HG03095 (cell line): Measurements from ENCODE around the gene CAPN13.

Experiments used
- ATAC-seq: cut with Tn5 transposase; IDR thresholded peaks from one replicate; pipeline ENCODE4 v1.9.1; 2021; ENCODE audit warnings: moderate library complexity; ENCODE audit not compliant: unreplicated experiment

CAPN13 gene

DNA sequence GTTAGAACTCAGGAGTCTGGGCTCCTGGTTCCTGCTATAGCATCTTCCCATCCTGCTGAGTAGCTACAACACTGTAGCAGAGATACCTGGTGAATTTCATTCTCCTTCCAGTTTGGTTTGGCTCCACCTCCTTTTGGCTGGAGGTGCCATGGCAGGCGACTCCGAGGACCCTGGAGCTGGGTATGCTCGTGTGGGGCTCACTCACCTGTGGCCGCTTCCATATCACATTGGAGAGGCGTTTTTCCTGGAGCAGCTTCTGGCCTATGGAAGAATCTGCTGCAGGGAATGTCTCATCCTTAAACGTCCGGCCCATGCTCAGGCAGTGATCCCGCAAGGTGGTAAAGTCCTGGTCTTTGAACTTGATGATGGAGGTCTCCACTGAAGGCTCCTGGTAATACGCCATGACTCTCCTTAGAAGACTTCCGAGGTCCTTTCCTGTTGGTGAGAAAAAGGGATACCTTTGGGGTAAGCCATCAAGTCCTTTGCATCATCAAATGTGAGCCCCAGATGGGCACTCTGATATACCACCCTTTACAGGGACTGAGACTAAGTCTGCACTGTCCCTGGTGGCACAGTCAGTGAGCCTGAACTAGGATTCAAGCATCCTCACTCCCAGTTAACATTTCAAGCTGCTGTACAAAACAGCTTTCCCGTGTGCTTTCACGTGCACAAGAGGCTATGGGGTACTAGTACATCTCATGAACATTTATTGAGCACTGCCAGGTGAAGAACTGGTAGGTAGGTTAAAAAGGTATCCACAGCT is 20.1 kb downstream of the CAPN13 start:
- no peak for ATAC-seq

- no peak for ATAC-seq
Observed at GRCh38 chr2:30784682-30785081, 22.6 kb downstream of the CAPN13 start.

GRCh38 chr2:30781961-30782533 is 25.2 kb downstream of the CAPN13 start:
- ATAC-seq = no peak

- no peak for ATAC-seq
Observed at GRCh38 chr2:30781451-30781850, 25.8 kb downstream of the CAPN13 start.

- ATAC-seq = no peak
Observed at GRCh38 chr2:30780776-30781330, 26.4 kb downstream of the CAPN13 start.

GRCh38 chr2:30778611-30779010 is 28.6 kb downstream of the CAPN13 start:
- ATAC-seq = no peak

- no peak for ATAC-seq
Observed at GRCh38 chr2:30777661-30778505, 29.4 kb downstream of the CAPN13 start.

- ATAC-seq = no peak
Observed at GRCh38 chr2:30776831-30777635, 30.2 kb downstream of the CAPN13 start.

DNA sequence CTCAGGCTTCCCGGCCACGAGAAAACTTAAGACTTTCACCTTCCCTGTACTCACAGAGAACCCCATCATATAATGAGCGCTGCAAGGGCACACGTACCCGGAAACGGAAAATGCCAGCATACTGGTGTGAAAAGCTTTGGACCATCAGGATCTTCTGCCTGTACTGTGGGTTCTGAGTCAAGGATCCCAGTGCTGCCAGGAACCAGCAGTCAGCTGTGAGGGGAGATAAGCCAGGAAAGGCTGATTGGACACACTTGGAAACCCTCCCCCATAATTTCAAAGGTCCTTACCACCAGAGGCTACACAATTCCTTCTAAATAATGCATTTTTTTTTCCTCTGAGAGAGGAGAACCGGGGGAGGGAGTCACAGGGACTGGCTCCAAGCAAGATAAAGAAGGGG is 31.4 kb downstream of the CAPN13 start:
- ATAC-seq = no peak

- ATAC-seq = no peak
Observed at GRCh38 chr2:30772021-30772705, 35.1 kb downstream of the CAPN13 start.

DNA sequence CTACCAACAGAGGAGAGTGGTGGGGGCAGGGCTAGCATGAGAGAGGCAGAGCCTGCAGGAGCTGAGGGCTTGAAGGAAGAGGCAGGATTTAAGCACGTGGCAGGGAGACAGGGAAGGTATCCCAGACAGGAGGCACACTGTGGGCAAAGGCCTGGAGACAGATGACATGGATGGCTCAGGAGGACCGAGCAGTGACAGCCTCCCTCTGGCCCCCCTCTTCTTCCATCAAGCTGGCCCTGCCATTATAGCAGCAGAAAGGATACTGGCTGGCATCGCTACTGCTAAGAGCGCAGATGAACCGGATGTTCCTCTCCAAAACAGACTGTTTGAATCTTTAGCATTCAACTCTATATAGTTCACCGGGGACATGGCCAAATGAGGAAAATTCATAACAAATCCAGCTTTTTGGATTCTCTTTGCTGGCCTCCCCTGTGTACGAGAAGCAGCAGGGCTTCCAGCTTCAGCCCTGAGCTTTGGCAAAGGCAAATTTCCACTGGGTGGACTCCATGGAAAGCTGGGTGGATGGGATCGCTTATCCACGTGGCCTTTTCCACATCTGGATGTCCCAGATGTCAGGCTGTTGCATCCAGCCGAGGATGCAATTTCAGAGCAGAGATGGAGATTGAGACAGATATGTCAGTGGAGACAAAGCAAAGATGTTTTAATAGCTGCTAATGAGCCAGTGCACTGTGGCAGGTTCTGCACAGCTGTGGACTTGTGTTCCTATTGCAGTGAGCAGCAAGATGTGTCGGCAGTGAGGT is 36.2 kb downstream of the CAPN13 start:
- no peak for ATAC-seq

GRCh38 chr2:30769891-30770462 is 37.3 kb downstream of the CAPN13 start:
- no peak for ATAC-seq

- no peak for ATAC-seq
Observed at GRCh38 chr2:30769481-30769780, 37.8 kb downstream of the CAPN13 start.

- ATAC-seq = no peak
Observed at GRCh38 chr2:30768708-30769480, 38.4 kb downstream of the CAPN13 start.

GRCh38 chr2:30768036-30768686 is 39.1 kb downstream of the CAPN13 start:
- ATAC-seq = no peak

DNA sequence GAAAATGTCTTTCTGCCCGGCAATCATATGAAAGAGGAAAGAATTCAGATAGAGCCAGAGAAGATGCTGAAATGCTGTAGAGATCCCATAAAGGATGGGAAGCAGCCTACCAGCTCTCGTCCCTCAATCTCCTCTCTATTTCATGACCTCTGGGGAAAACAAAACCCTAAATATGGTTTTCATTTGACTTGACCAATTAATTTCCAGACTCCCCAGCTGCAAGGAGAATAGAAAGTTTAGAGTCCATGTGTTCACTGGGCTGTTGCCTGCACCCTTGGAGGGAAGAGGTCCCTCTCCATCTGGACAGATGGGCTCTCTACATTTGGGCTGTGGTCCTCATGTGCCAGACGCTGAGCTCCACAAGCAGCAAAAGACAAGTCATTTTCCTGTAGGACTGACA is 40.6 kb downstream of the CAPN13 start:
- no peak for ATAC-seq

DNA sequence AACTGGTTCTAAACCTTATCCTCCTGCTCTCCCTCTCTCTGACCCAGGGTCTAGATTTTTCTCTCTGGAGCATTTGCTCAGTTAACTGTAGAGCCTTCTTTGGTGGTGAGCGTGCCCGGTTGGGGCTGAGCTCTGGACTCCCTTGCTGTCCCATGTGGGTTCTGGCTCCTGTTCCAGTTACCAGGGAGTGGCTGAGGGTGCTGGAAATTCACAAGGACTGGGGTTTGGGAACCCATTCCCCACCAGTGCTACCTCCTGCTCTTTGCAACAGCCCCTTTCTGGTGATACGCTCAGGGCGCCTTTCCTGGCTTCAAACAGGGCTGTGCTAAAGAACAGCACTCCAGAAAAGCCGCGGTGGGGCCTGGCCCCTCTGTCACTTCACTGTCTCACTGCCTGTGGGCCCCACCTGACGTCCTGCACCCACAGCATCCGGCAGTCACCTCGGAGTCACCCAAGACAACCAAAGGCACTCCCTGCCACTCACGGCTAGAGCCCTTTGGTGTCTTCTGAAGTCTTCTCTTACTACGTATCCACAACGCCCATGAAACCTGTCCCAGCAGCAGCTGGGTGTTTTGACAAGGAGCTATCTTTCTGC is 41.3 kb downstream of the CAPN13 start:
- ATAC-seq = no peak

DNA sequence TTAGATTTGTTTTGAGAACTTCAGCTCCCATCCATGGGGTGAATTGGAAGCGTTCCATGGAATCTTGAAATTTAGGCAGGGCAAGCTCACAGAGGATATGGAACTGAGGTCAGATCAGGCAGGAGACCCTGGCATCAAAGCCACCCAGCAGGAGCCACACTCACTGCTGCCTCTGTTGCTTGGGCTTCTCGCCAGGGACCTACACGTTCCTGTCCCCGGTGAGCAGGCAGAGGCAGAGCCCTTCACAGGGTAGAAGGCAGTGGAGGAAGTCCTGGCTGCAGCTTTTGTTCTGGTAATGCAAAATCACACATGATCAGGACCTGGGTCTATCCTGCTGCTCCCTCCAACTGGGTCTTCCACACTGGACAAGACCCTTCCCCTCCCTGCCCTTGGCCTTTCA is 42.1 kb downstream of the CAPN13 start:
- no peak for ATAC-seq
